GM12878 (cell line): ENCODE results near the gene MEX3C. TPM values are rescaled to one million over a fixed set of nuclear protein-coding genes. Genes with fewer than 3 reads are reported as not detected.

ENCODE experiments used
- ATAC-seq: fragments of 200-7000 bp; cut with Tn5 transposase; 3 replicates; pipeline ENCODE4 v1.9.1; 2020; ENCODE audit warnings: mild to moderate bottlenecking, moderate library complexity
- BruUV-seq: library from RNA; stranded (reverse); fragments of 400-500 nt; replicated peaks from 2 replicates; lab custom pipeline; 2021; lab: Mats Ljungman, UMichigan
- CTCF ChIA-PET: fragments of 300-600 bp; sonication (Branson Sonifier 250); formaldehyde crosslinking; extraction: SDS; loops from one replicate; lab custom pipeline; 2021; ENCODE audit warnings: inconsistent platforms; lab: Yijun Ruan, JAX
- POLR2A ChIA-PET: fragments of 350-600 bp; formaldehyde crosslinking; extraction: SDS; loops from one replicate; lab custom pipeline; 2021; ENCODE audit warnings: inconsistent platforms; lab: Charles Lee
- RAD21 ChIA-PET: fragments of 300-600 bp; sonication (Branson Sonifier 250); formaldehyde crosslinking; loops from one replicate; lab custom pipeline; 2023; ENCODE audit warnings: antibody characterized with exemption; ENCODE audit not compliant: unreplicated experiment; lab: Charles Lee
- SMC1A ChIA-PET: fragments of 300-600 bp; sonication (Branson Sonifier 250); formaldehyde crosslinking; loops from one replicate; lab custom pipeline; 2023; ENCODE audit not compliant: unreplicated experiment, uncharacterized antibody; lab: Charles Lee
- DNase-seq: peaks from one replicate; pipeline ENCODE4 v3.0.0-alpha.2; 2011; ENCODE audit warnings: low read depth, low spot score
- FAIRE-seq: peaks from 3 replicates; lab custom pipeline; 2011; peaks lifted over from hg19 to GRCh38; lab: Jason Lieb, UNC
- H2AFZ ChIP-seq: 2 replicates; pipeline ENCODE4 v1.6.0; 2011; ENCODE audit warnings: low read depth, low read length, control low read depth; ENCODE audit not compliant: control insufficient read depth
- H3K27ac ChIP-seq: 2 replicates; pipeline ENCODE4 v1.5.1; 2011; ENCODE audit warnings: control low read depth; ENCODE audit not compliant: control insufficient read depth, insufficient read depth
- H3K27me3 ChIP-seq, 2 experiments: replicated peaks in 1 of 2; 2 replicates each; pipeline versions ENCODE4 v1.6.0 to v1.6.1; 2011; ENCODE audit warnings: low read length in 1 of 2; ENCODE audit not compliant: control insufficient read depth in 2 of 2, insufficient read depth in 2 of 2
- H3K36me3 ChIP-seq, 2 experiments: 2 replicates each; pipeline ENCODE4 v1.5.1; 2011; ENCODE audit warnings: low read length in 1 of 2; ENCODE audit not compliant: control insufficient read depth in 2 of 2, insufficient read depth in 2 of 2
- H3K4me1 ChIP-seq: 2 replicates; pipeline ENCODE4 v1.6.1; 2011; ENCODE audit warnings: mild to moderate bottlenecking, low read length, moderate library complexity, mixed read lengths; ENCODE audit not compliant: control insufficient read depth, insufficient read depth
- H3K4me2 ChIP-seq: 2 replicates; pipeline ENCODE4 v1.6.0; 2011; ENCODE audit warnings: control low read depth; ENCODE audit not compliant: control insufficient read depth, insufficient read depth
- H3K4me3 ChIP-seq: fragments of 200-600 bp; sonication (generic); 2 replicates; pipeline ENCODE4 v1.5.1; 2016
- H3K79me2 ChIP-seq: 2 replicates; pipeline ENCODE4 v1.6.0; 2011; ENCODE audit warnings: low read length; ENCODE audit not compliant: control insufficient read depth, insufficient read depth
- H3K9ac ChIP-seq: 2 replicates; pipeline ENCODE4 v1.8.0; 2011; ENCODE audit warnings: low read length, control low read depth, mixed read lengths; ENCODE audit not compliant: control insufficient read depth, insufficient read depth
- H3K9me3 ChIP-seq: replicated peaks from 3 replicates; pipeline ENCODE4 v1.5.1; 2011; ENCODE audit warnings: mild to moderate bottlenecking, low read length; ENCODE audit not compliant: control insufficient read depth, insufficient read depth
- H4K20me1 ChIP-seq: 2 replicates; pipeline ENCODE4 v1.6.0; 2011; ENCODE audit not compliant: control insufficient read depth, insufficient read depth
- KAT2A ChIP-seq: conservative IDR thresholded peaks from 2 replicates; pipeline ENCODE4 v1.6.1; 2011; ENCODE audit warnings: low read depth, low read length; ENCODE audit not compliant: control insufficient read depth
- PAX5 ChIP-seq: IDR thresholded peaks from 2 replicates; pipeline ENCODE4 v1.6.1; 2011; ENCODE audit warnings: low read depth, low read length, borderline replicate concordance
- PBX3 ChIP-seq: IDR thresholded peaks from 2 replicates; pipeline ENCODE4 v1.6.1; 2011; ENCODE audit warnings: mild to moderate bottlenecking, low read depth, low read length, moderate library complexity; ENCODE audit not compliant: insufficient replicate concordance
- POLR2AphosphoS5 ChIP-seq: IDR thresholded peaks from 2 replicates; pipeline ENCODE4 v1.6.1; 2011; ENCODE audit warnings: mild to moderate bottlenecking, low read length, inconsistent platforms
- POU2F2 ChIP-seq: IDR thresholded peaks from 3 replicates; pipeline ENCODE4 v1.6.1; 2011; ENCODE audit warnings: low read depth, mild to moderate bottlenecking, low read length, borderline replicate concordance
- STAT3 ChIP-seq: IDR thresholded peaks from 2 replicates; pipeline ENCODE4 v1.6.1; 2011; ENCODE audit warnings: low read depth, low read length, improper control_type of control experiment
- WGBS: methylation state at CpG from one replicate; pipeline ENCODE4 v1.1.6; 2016; ENCODE audit warnings: low lambda C conversion rate; ENCODE audit not compliant: insufficient replicate concordance, insufficient coverage; ENCODE audit errors: missing lambda C conversion rate; 5-methylcytosine and 5-hydroxymethylcytosine counted together
- in situ Hi-C: fragments of 300-500 bp; cut with MboI; formaldehyde crosslinking; loops from 9 replicates; pipeline ENCODE4 v1.14.3; 2018; ENCODE audit warnings: mixed read lengths
- intact Hi-C: fragments of 100-400 bp; cut with micrococcal nuclease; formaldehyde crosslinking; loops from one replicate; pipeline ENCODE4 v1.14.2; 2022; ENCODE audit not compliant: unreplicated experiment
- polyA plus RNA-seq, 11 experiments: library from polyadenylated mRNA; depleted of rRNA in 4 of 11; unstranded in 6 of 11; stranded (reverse) in 5 of 11; fragments of >200 nt; fragmentation: Nextera tagmentation in 4 of 11; fragmentation: Illumina TruSeq in 1 of 11; extraction: Ambion mirVana in 4 of 11; extraction: Trizol in 1 of 11; gene quantifications; 1 replicate in 1 of 11; 2 replicates in 10 of 11; pipeline versions ENCODE4 v1.2.1 to v1.2.3, GENCODE V29; 2011 to 2016; ENCODE audit warnings: inconsistent platforms in 2 of 11, missing spikeins in 2 of 11, low read depth in 1 of 11
- total RNA-seq, 4 experiments: library from RNA; depleted of rRNA in 3 of 4; stranded (reverse); fragments of >200 nt in 3 of 4; fragmentation: Illumina TruSeq in 1 of 4; extraction: Trizol in 1 of 4; gene quantifications; 2 replicates each; pipeline versions ENCODE4 v1.2.1 to v1.2.3, GENCODE V29; 2013 to 2021
- TF ChIP-seq, protein P1 (sequence below): fragments of 450-650 bp; IDR thresholded peaks from 2 replicates; pipeline ENCODE4 v1.6.1; 2017; ENCODE audit warnings: mild to moderate bottlenecking, moderate library complexity
- TF ChIP-seq, protein P2 (sequence below): IDR thresholded peaks from 2 replicates; pipeline ENCODE4 v1.6.1; 2012; ENCODE audit warnings: low read depth, low read length, improper control_type of control experiment

MEX3C gene
- total and polyA plus RNA-seq, 10 of the 15 experiments (the other 5 are each of a cell fraction or from before 2014, with no cell fraction given) = 6.7 to 48.8 (median 21.3) TPM

- H3K27ac ChIP-seq = no peak overlapping the region
- CTCF ChIA-PET = no interaction called here
- H3K79me2 ChIP-seq = no peaks in the 10 kb centered on the region
- in situ Hi-C loops (no loop called here), intact Hi-C loops (no loop called here)
- H3K9me3 ChIP-seq = no peaks in the 10 kb centered on the region
- DNase-seq (no peak), FAIRE-seq (no peak), ATAC-seq (no peak)
- H2AFZ ChIP-seq = no peak overlapping the region
- BruUV-seq = no TSS peak
- SMC1A ChIA-PET = interaction anchor here (0.5 to 1.8 kb wide), 2 partner anchors 11 to 334 kb away, joined by 3 read pairs; no protein-coding TSS in a partner anchor
- RAD21 ChIA-PET = interaction anchor here (1.0 kb wide), 1 partner anchor 24 kb away, joined by 3 read pairs; no protein-coding TSS in a partner anchor
- TF ChIP-seq POU2F2 (no peak), STAT3 (no peak), KAT2A (no peak), POLR2AphosphoS5 (no peak)
- 86% methylated on average over 8 of the region's 8 CpGs for WGBS
- POLR2A ChIA-PET = no interaction called here
- no peak overlapping the region for H3K9ac ChIP-seq
- H3K27me3 ChIP-seq = no peaks in the 10 kb centered on the region
- H3K4me3 ChIP-seq = no peak overlapping the region
- H4K20me1 ChIP-seq = no peaks in the 10 kb centered on the region
- H3K4me1 ChIP-seq = peaks cover under 1% of the 10 kb centered on the region; the same call in 1 of the 2 replicates
- H3K4me2 ChIP-seq = no peak overlapping the region
- no peaks in the 10 kb centered on the region for H3K36me3 ChIP-seq
These were observed 33.1 kb downstream of the MEX3C start for GRCh38 chr18:51164342-51164741.

DNA sequence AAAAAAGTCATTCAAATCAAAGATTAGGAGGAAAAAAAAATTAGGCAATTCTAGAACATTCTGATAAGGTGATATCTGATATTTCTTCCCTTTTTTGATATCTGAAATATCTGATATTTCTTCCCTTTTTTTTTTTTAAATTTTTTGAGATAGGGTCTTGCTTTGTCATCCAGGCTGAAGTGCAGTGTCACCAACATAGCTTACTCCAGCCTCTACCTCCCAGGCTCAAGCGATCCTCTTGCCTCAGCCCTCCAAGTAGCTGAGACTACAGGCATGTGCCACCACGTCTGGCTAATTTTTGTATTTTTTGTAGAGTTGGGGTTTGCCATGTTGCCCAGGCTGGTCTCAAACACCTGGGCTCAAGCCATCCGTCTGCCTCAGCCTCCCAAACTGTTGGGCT, 33.9 kb downstream of the MEX3C start:
- Histone ChIP-seq H3K4me1 (no peaks in the 10 kb centered on the region), H3K9me3 (no peaks in the 10 kb centered on the region), H3K79me2 (no peaks in the 10 kb centered on the region), H3K4me2 (no peak overlapping the region), H2AFZ (no peak overlapping the region), H3K36me3 (no peaks in the 10 kb centered on the region), H4K20me1 (no peaks in the 10 kb centered on the region), H3K9ac (no peak overlapping the region), H3K4me3 (no peak overlapping the region), H3K27ac (no peak overlapping the region), H3K27me3 (no peaks in the 10 kb centered on the region)
- ChIA-PET POLR2A (no interaction called here), RAD21 (no interaction called here), CTCF (no interaction called here), SMC1A (interaction anchor here (1.8 kb wide), 1 partner anchor 12 kb away, joined by 3 read pairs; no protein-coding TSS in a partner anchor)
- intact Hi-C loops (no loop called here), in situ Hi-C loops (no loop called here)
- DNase-seq (no peak), FAIRE-seq (no peak), ATAC-seq (no peak)
- 60% methylated on average over 3 of the region's 3 CpGs for WGBS
- no TSS peak for BruUV-seq
- TF ChIP-seq, protein P1, sequence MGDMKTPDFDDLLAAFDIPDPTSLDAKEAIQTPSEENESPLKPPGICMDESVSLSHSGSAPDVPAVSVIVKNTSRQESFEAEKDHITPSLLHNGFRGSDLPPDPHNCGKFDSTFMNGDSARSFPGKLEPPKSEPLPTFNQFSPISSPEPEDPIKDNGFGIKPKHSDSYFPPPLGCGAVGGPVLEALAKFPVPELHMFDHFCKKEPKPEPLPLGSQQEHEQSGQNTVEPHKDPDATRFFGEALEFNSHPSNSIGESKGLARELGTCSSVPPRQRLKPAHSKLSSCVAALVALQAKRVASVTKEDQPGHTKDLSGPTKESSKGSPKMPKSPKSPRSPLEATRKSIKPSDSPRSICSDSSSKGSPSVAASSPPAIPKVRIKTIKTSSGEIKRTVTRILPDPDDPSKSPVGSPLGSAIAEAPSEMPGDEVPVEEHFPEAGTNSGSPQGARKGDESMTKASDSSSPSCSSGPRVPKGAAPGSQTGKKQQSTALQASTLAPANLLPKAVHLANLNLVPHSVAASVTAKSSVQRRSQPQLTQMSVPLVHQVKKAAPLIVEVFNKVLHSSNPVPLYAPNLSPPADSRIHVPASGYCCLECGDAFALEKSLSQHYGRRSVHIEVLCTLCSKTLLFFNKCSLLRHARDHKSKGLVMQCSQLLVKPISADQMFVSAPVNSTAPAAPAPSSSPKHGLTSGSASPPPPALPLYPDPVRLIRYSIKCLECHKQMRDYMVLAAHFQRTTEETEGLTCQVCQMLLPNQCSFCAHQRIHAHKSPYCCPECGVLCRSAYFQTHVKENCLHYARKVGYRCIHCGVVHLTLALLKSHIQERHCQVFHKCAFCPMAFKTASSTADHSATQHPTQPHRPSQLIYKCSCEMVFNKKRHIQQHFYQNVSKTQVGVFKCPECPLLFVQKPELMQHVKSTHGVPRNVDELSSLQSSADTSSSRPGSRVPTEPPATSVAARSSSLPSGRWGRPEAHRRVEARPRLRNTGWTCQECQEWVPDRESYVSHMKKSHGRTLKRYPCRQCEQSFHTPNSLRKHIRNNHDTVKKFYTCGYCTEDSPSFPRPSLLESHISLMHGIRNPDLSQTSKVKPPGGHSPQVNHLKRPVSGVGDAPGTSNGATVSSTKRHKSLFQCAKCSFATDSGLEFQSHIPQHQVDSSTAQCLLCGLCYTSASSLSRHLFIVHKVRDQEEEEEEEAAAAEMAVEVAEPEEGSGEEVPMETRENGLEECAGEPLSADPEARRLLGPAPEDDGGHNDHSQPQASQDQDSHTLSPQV = no peak
- TF ChIP-seq, protein P2, sequence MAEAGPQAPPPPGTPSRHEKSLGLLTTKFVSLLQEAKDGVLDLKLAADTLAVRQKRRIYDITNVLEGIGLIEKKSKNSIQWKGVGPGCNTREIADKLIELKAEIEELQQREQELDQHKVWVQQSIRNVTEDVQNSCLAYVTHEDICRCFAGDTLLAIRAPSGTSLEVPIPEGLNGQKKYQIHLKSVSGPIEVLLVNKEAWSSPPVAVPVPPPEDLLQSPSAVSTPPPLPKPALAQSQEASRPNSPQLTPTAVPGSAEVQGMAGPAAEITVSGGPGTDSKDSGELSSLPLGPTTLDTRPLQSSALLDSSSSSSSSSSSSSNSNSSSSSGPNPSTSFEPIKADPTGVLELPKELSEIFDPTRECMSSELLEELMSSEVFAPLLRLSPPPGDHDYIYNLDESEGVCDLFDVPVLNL = no peak
- TF ChIP-seq PBX3 = no peak
- no peak for TF ChIP-seq PAX5
